Activated effector memory CD4-positive, alpha-beta T cell treated with anti-CD3 and anti-CD28 coated beads, Interleukin-2, amount 50 U/mL, for 16 hours (primary cell): Measurements from ENCODE around the gene NOC4L.
"Not testable (repeated sequence)": the region's sequence is repeated elsewhere in the genome, so short reads cannot be mapped to it uniquely, and the experiment has no call there.

Experiments
- DNase-seq: peaks from one replicate; pipeline ENCODE4 v3.0.0-alpha.2; 2020

Gene NOC4L

GRCh38 chr12:132144115-132144809 lies at the start of gene NOC4L, which contains the start of gene DDX51:
Gene NOC4L (plus strand): TSS chr12:132144457. CDS start chr12:132144489, 32 bp downstream.
Gene DDX51 (minus strand): TSS chr12:132144319. CDS start chr12:132144296, 23 bp downstream.
- peak; percentile 99 for DNase-seq

GRCh38 chr12:132095520-132096409 lies 48.5 kb upstream of the NOC4L start:
- DNase-seq: no peak

GRCh38 chr12:132099739-132100138 lies 44.5 kb upstream of the NOC4L start:
- no peak for DNase-seq

- DNase-seq: no peak
Measured at GRCh38 chr12:132100306-132101065, 43.8 kb upstream of the NOC4L start.

GRCh38 chr12:132102297-132102696 lies 42.0 kb upstream of the NOC4L start:
- no peak for DNase-seq

- not testable (repeated sequence) for DNase-seq
Measured at GRCh38 chr12:132103072-132103471, 41.2 kb upstream of the NOC4L start.

GRCh38 chr12:132103542-132104308 lies 40.5 kb upstream of the NOC4L start:
- no peak for DNase-seq

GRCh38 chr12:132105467-132105866 lies 38.8 kb upstream of the NOC4L start:
- DNase-seq: no peak

GRCh38 chr12:132106921-132107320 lies 37.3 kb upstream of the NOC4L start:
- no peak for DNase-seq

- DNase-seq: no peak
Measured at GRCh38 chr12:132108211-132108832, 35.9 kb upstream of the NOC4L start.

GRCh38 chr12:132109741-132110140 lies 34.5 kb upstream of the NOC4L start:
- no peak for DNase-seq

GRCh38 chr12:132110677-132111076 lies 33.6 kb upstream of the NOC4L start:
- DNase-seq: no peak

GRCh38 chr12:132111654-132112304 lies 32.5 kb upstream of the NOC4L start:
- no peak for DNase-seq

GRCh38 chr12:132114667-132115066 lies 29.6 kb upstream of the NOC4L start:
- DNase-seq: no peak

- no peak for DNase-seq
Measured at GRCh38 chr12:132115500-132115899, 28.8 kb upstream of the NOC4L start.

- DNase-seq: no peak
Measured at GRCh38 chr12:132116709-132117557, 27.3 kb upstream of the NOC4L start.

GRCh38 chr12:132117558-132117875 lies 26.7 kb upstream of the NOC4L start:
- no peak for DNase-seq

- no peak for DNase-seq
Measured at GRCh38 chr12:132118876-132119275, 25.4 kb upstream of the NOC4L start.

- no peak for DNase-seq
Measured at GRCh38 chr12:132121283-132121682, 23.0 kb upstream of the NOC4L start.

- no peak for DNase-seq
Measured at GRCh38 chr12:132123970-132124765, 20.1 kb upstream of the NOC4L start.
